Activated naive CD8-positive, alpha-beta T cell treated with anti-CD3 and anti-CD28 coated beads, Interleukin-2, amount 50 U/mL, for 24 hours (primary cell): Measurements from ENCODE around the gene MBNL3.

Source experiments
- ATAC-seq: fragments of 150-1000 bp; cut with Tn5 transposase; one replicate; pipeline ENCODE4 v1.10.0; 2021
- DNase-seq: peaks from one replicate; pipeline ENCODE4 v3.0.0; 2021
- H3K27ac Mint-ChIP-seq: one replicate; pipeline ENCODE4 v1.8.0; 2021; ENCODE audit warnings: mild to moderate bottlenecking, mixed read lengths
- H3K27me3 Mint-ChIP-seq: one replicate; pipeline ENCODE4 v1.8.0; 2021; ENCODE audit warnings: mixed read lengths
- H3K36me3 Mint-ChIP-seq: one replicate; pipeline ENCODE4 v1.8.0; 2021; ENCODE audit warnings: low read depth, mixed read lengths
- H3K4me1 Mint-ChIP-seq: one replicate; pipeline ENCODE4 v1.8.0; 2021; ENCODE audit warnings: mixed read lengths
- H3K4me3 Mint-ChIP-seq: one replicate; pipeline ENCODE4 v1.8.0; 2021; ENCODE audit warnings: mild to moderate bottlenecking, moderate library complexity, mixed read lengths
- H3K9me3 Mint-ChIP-seq: one replicate; pipeline ENCODE4 v1.8.0; 2021; ENCODE audit warnings: mixed read lengths

The MBNL3 gene

GRCh38 chrX:132488180-132488705 lies 595 bp downstream of the MBNL3 start:
- Mint-ChIP-seq H3K4me3 (peak overlapping the region; percentile 93), H3K9me3 (no peaks in the 10 kb centered on the region), H3K4me1 (peaks cover 59% of the 10 kb centered on the region), H3K27ac (peak overlapping the region; percentile 94), H3K27me3 (no peaks in the 10 kb centered on the region), H3K36me3 (no peaks in the 10 kb centered on the region)
- ATAC-seq (peak; percentile 33), DNase-seq (peak; percentile 20)

DNA sequence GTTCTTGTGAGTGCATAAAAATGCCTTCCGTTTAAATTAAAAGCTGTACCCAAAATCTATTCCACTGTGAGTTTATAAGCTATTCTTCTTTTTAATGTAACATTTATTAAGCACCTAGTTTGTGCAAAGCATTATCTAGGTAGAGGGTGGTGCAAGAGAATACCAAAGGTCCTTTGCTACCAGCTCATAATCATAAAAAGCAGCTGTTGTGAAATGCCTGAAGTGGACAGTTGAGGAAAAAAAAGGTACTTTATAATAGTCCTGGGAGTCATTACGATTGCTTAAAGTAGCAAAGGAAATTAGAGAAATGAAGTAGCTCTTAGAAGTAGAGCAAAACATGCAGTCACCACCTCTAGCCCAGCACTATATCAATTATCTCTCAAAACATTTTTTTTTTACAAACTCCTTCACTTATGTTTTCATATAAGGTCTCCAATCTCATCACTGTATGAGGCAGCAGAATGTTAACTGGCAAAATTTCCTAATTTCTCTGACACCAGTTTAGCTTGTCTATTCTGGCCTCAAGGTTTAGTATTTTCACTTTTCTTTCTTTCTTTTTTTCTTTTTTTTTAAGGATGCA lies 2.1 kb downstream of the MBNL3 start:
- H3K27me3 Mint-ChIP-seq = no peaks in the 10 kb centered on the region

GRCh38 chrX:132483951-132484350 lies 4.9 kb downstream of the MBNL3 start:
- Mint-ChIP-seq H3K9me3 (no peaks in the 10 kb centered on the region), H3K36me3 (no peaks in the 10 kb centered on the region), H3K4me3 (no peak overlapping the region), H3K27ac (peak overlapping the region; percentile 54), H3K4me1 (peaks cover 76% of the 10 kb centered on the region), H3K27me3 (no peaks in the 10 kb centered on the region)
- no peak for ATAC-seq
- DNase-seq = no peak

More for the DNA sequence above, 2.1 kb downstream of the MBNL3 start:
- Mint-ChIP-seq H3K4me3 (peak overlapping the region; percentile 93), H3K27ac (peak overlapping the region; percentile 53), H3K9me3 (no peaks in the 10 kb centered on the region), H3K36me3 (no peaks in the 10 kb centered on the region), H3K4me1 (peaks cover 64% of the 10 kb centered on the region)
- ATAC-seq = no peak
- no peak for DNase-seq

- Mint-ChIP-seq H3K4me1 (peaks cover 76% of the 10 kb centered on the region), H3K27me3 (no peaks in the 10 kb centered on the region)
Measured at GRCh38 chrX:132483488-132483887, 5.3 kb downstream of the MBNL3 start.

DNA sequence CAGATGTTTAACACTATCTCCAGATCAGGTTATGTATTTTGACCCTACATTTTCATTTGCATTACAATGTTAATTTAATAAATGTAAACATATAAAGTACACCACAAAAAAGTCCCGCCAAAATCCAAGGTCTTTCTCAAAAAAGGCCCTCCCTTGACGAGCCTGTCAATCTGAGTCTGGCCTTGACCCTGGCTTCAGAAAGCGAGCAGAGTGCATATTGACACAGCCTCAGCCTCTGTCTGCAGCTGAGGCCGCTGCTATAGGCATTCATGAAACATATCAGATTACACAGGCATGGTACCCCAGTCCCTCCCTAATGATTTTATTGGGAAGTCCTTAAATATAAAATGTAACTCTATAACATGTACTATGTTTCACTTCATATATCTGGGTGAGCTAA lies 6.2 kb downstream of the MBNL3 start:
- H3K27me3 Mint-ChIP-seq = no peaks in the 10 kb centered on the region
- DNase-seq (no peak), ATAC-seq (no peak)
- no peak overlapping the region for H3K4me3 Mint-ChIP-seq
- no peak overlapping the region for H3K27ac Mint-ChIP-seq
- H3K36me3 Mint-ChIP-seq = no peaks in the 10 kb centered on the region
- H3K4me1 Mint-ChIP-seq = peaks cover 68% of the 10 kb centered on the region
- no peaks in the 10 kb centered on the region for H3K9me3 Mint-ChIP-seq

More at GRCh38 chrX:132483488-132483887, 5.3 kb downstream of the MBNL3 start:
- Mint-ChIP-seq H3K36me3 (no peaks in the 10 kb centered on the region), H3K4me3 (no peak overlapping the region), H3K9me3 (no peaks in the 10 kb centered on the region), H3K27ac (peak overlapping the region; percentile 54)
- ATAC-seq (no peak), DNase-seq (no peak)

GRCh38 chrX:132481449-132481848 lies 7.4 kb downstream of the MBNL3 start:
- peaks cover 58% of the 10 kb centered on the region for H3K4me1 Mint-ChIP-seq
- peak overlapping the region; percentile 79 for H3K4me3 Mint-ChIP-seq
- no peaks in the 10 kb centered on the region for H3K27me3 Mint-ChIP-seq
- no peak for DNase-seq
- ATAC-seq = no peak
- no peaks in the 10 kb centered on the region for H3K36me3 Mint-ChIP-seq
- no peaks in the 10 kb centered on the region for H3K9me3 Mint-ChIP-seq
- H3K27ac Mint-ChIP-seq = peak overlapping the region; percentile 97

GRCh38 chrX:132480581-132481203 lies 8.1 kb downstream of the MBNL3 start:
- peak; percentile 85 for ATAC-seq
- Mint-ChIP-seq H3K4me1 (peaks cover 55% of the 10 kb centered on the region), H3K36me3 (no peaks in the 10 kb centered on the region), H3K9me3 (no peaks in the 10 kb centered on the region), H3K27me3 (no peaks in the 10 kb centered on the region), H3K27ac (peak overlapping the region; percentile 97), H3K4me3 (peak overlapping the region; percentile 79)
- peak; percentile 22 for DNase-seq

- Mint-ChIP-seq H3K36me3 (peaks cover 1% of the 10 kb centered on the region), H3K4me1 (peaks cover 24% of the 10 kb centered on the region), H3K27ac (peak overlapping the region; percentile 65), H3K27me3 (no peaks in the 10 kb centered on the region), H3K9me3 (no peaks in the 10 kb centered on the region), H3K4me3 (peak overlapping the region; percentile 63)
- no peak for DNase-seq
- no peak for ATAC-seq
Measured at GRCh38 chrX:132474544-132475248, 14.1 kb downstream of the MBNL3 start.

DNA sequence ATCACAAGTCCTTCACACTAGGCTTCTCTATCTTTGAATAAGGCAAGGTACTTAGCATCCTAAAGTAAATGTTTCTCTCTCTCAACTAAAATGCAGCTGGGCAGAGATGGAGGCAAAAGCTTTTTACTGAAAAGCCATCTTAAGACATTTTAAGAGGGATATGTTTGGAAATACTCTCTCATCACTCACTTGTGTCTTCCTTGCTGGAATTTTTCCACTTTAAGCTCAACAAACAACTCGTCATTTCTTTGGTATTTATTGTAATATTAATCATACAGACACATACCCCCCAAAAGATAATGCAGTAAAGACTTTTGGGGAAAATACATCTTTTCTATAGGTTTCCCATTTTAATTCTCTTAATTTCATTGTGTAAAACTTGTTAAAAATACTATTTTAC lies 16.4 kb downstream of the MBNL3 start:
- Mint-ChIP-seq H3K27ac (no peak overlapping the region), H3K36me3 (peaks cover 1% of the 10 kb centered on the region), H3K4me3 (no peak overlapping the region), H3K4me1 (peaks cover 21% of the 10 kb centered on the region), H3K27me3 (no peaks in the 10 kb centered on the region), H3K9me3 (no peaks in the 10 kb centered on the region)
- DNase-seq = no peak
- no peak for ATAC-seq

DNA sequence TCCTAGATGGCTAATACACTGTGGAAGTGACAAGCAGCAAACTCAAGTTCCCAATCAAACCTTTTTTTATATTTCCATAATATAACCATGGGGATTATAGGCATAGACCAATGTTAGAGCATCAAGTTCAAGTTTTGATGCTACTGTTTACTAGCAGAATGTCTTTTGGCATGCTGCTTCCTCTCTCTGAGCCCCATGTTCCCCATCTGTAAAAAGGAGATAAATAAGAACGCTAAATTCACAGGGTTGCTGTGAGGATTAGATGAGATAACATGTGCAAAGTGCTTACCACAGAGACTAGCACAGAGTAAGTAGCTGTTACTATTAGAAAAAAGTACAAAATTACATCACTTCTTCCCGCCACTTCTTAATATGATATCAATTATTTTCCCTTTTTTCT lies 18.0 kb downstream of the MBNL3 start:
- Mint-ChIP-seq H3K4me3 (no peak overlapping the region), H3K27ac (no peak overlapping the region), H3K27me3 (no peaks in the 10 kb centered on the region), H3K4me1 (peaks cover 17% of the 10 kb centered on the region), H3K36me3 (peaks cover 1% of the 10 kb centered on the region), H3K9me3 (no peaks in the 10 kb centered on the region)
- DNase-seq = no peak
- ATAC-seq = no peak

GRCh38 chrX:132470179-132470578 lies 18.7 kb downstream of the MBNL3 start:
- DNase-seq (no peak), ATAC-seq (no peak)
- H3K4me3 Mint-ChIP-seq = no peak overlapping the region
- peaks cover 11% of the 10 kb centered on the region for H3K4me1 Mint-ChIP-seq
- H3K36me3 Mint-ChIP-seq = peaks cover 1% of the 10 kb centered on the region
- H3K27ac Mint-ChIP-seq = no peak overlapping the region
- no peaks in the 10 kb centered on the region for H3K9me3 Mint-ChIP-seq
- no peaks in the 10 kb centered on the region for H3K27me3 Mint-ChIP-seq

GRCh38 chrX:132468454-132468853 lies 20.4 kb downstream of the MBNL3 start:
- Mint-ChIP-seq H3K9me3 (no peaks in the 10 kb centered on the region), H3K36me3 (peaks cover 1% of the 10 kb centered on the region), H3K27ac (no peak overlapping the region), H3K27me3 (no peaks in the 10 kb centered on the region), H3K4me1 (no peaks in the 10 kb centered on the region), H3K4me3 (no peak overlapping the region)
- DNase-seq (no peak), ATAC-seq (no peak)

DNA sequence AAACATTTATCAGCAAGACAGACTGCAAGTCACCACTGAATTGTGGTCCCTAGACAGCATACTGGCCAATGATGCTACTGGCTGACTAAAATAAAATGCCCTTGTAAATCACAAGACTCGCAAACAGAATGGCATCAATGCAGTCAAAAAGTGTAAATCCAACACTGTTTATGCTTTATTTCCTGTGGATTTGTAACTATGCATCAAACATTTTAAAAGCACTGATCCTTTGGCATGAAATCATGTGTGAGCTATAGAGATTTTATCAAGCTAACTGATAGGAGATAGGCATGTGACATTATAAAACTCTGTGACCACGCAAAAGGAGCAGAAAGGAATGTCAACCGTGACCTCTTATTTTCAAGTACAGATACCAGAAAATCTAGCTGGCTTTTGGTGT lies 20.8 kb downstream of the MBNL3 start:
- peaks cover 1% of the 10 kb centered on the region for H3K36me3 Mint-ChIP-seq
- H3K4me1 Mint-ChIP-seq = no peaks in the 10 kb centered on the region
- H3K9me3 Mint-ChIP-seq = no peaks in the 10 kb centered on the region
- no peak overlapping the region for H3K4me3 Mint-ChIP-seq
- ATAC-seq (no peak), DNase-seq (no peak)
- no peaks in the 10 kb centered on the region for H3K27me3 Mint-ChIP-seq
- H3K27ac Mint-ChIP-seq = no peak overlapping the region

GRCh38 chrX:132467026-132467425 lies 21.8 kb downstream of the MBNL3 start:
- ATAC-seq = no peak
- DNase-seq = no peak
- Mint-ChIP-seq H3K27me3 (no peaks in the 10 kb centered on the region), H3K36me3 (peaks cover 1% of the 10 kb centered on the region), H3K4me1 (no peaks in the 10 kb centered on the region), H3K4me3 (no peak overlapping the region), H3K9me3 (no peaks in the 10 kb centered on the region), H3K27ac (no peak overlapping the region)

GRCh38 chrX:132463411-132463810 lies 25.4 kb downstream of the MBNL3 start:
- Mint-ChIP-seq H3K4me1 (no peaks in the 10 kb centered on the region), H3K27ac (no peak overlapping the region), H3K36me3 (peaks cover 7% of the 10 kb centered on the region), H3K27me3 (no peaks in the 10 kb centered on the region), H3K9me3 (no peaks in the 10 kb centered on the region), H3K4me3 (no peak overlapping the region)
- ATAC-seq (no peak), DNase-seq (no peak)
